HUDEP-2 (cell line): ENCODE results near the gene HECTD2.
"Not testable (repeated sequence)": the region's sequence is repeated elsewhere in the genome, so short reads cannot be mapped to it uniquely, and the experiment has no call there.

Experiments used
- DNase-seq, 76 experiments: peaks; one replicate each; lab custom pipeline; 2025; ENCODE audit not compliant: unreplicated experiment in 76 of 76; lab: John Stamatoyannopoulos, UW

Gene HECTD2

GRCh38 chr10:91528080-91528479, 117.9 kb downstream of the HECTD2 start:
- no peak for DNase-seq

GRCh38 chr10:91528768-91529167, 118.6 kb downstream of the HECTD2 start:
- no peak for DNase-seq

GRCh38 chr10:91534789-91535188, 124.6 kb downstream of the HECTD2 start:
- DNase-seq: not testable (repeated sequence)

GRCh38 chr10:91536111-91536510, 126.0 kb downstream of the HECTD2 start:
- DNase-seq: no peak

GRCh38 chr10:91536733-91537132, 126.6 kb downstream of the HECTD2 start:
- DNase-seq: no peak

- DNase-seq: no peak
These were observed 127.7 kb downstream of the HECTD2 start for GRCh38 chr10:91537614-91538383.

GRCh38 chr10:91539930-91540329, 129.8 kb downstream of the HECTD2 start:
- DNase-seq: no peak

- peak in 1 of 76 experiments; percentile 5 for DNase-seq
These were observed 130.6 kb downstream of the HECTD2 start for GRCh38 chr10:91540733-91541132.

GRCh38 chr10:91541481-91541880, 131.3 kb downstream of the HECTD2 start:
- DNase-seq: no peak

GRCh38 chr10:91545384-91545783, 135.2 kb downstream of the HECTD2 start:
- DNase-seq: no peak

- DNase-seq: no peak
These were observed 135.7 kb downstream of the HECTD2 start for GRCh38 chr10:91545838-91546237.

GRCh38 chr10:91549262-91549661, 139.1 kb downstream of the HECTD2 start:
- no peak for DNase-seq

GRCh38 chr10:91550021-91550420, 139.9 kb downstream of the HECTD2 start:
- no peak for DNase-seq

- peak in 4 of 76 experiments; percentile 2 to 15 (median 9) for DNase-seq
These were observed 141.7 kb downstream of the HECTD2 start for GRCh38 chr10:91551856-91552255.

GRCh38 chr10:91552274-91553095, 142.3 kb downstream of the HECTD2 start:
- no peak for DNase-seq

- DNase-seq: no peak
These were observed 145.3 kb downstream of the HECTD2 start for GRCh38 chr10:91555455-91555854.

- DNase-seq: no peak
These were observed 146.8 kb downstream of the HECTD2 start for GRCh38 chr10:91556691-91557566.

- DNase-seq: no peak
These were observed 147.5 kb downstream of the HECTD2 start for GRCh38 chr10:91557651-91558111.

GRCh38 chr10:91558473-91558872, 148.3 kb downstream of the HECTD2 start:
- DNase-seq: no peak

GRCh38 chr10:91559169-91559568, 149.0 kb downstream of the HECTD2 start:
- no peak for DNase-seq

- DNase-seq: no peak
These were observed 149.6 kb downstream of the HECTD2 start for GRCh38 chr10:91559750-91560149.
